Hindlimb muscle (tissue), 1 donor: ENCODE results near the gene BRD3OS. TPM values are rescaled to one million over a fixed set of nuclear protein-coding genes. Genes with fewer than 3 reads are reported as not detected.

Source experiments
- DNase-seq: peaks from one replicate; pipeline ENCODE4 v3.0.0-alpha.2; 2013
- polyA plus RNA-seq: library from polyadenylated mRNA; unstranded; fragments of 120-200 nt; gene quantifications from one replicate; pipeline ENCODE4 v1.2.1, GENCODE V29; 2013; ENCODE audit not compliant: insufficient read length

The BRD3OS gene
- polyA plus RNA-seq, 1 donor: 10.4 TPM

GRCh38 chr9:134034215-134035040 is 9.1 kb downstream of the BRD3OS start:
- DNase-seq: no peak

DNA sequence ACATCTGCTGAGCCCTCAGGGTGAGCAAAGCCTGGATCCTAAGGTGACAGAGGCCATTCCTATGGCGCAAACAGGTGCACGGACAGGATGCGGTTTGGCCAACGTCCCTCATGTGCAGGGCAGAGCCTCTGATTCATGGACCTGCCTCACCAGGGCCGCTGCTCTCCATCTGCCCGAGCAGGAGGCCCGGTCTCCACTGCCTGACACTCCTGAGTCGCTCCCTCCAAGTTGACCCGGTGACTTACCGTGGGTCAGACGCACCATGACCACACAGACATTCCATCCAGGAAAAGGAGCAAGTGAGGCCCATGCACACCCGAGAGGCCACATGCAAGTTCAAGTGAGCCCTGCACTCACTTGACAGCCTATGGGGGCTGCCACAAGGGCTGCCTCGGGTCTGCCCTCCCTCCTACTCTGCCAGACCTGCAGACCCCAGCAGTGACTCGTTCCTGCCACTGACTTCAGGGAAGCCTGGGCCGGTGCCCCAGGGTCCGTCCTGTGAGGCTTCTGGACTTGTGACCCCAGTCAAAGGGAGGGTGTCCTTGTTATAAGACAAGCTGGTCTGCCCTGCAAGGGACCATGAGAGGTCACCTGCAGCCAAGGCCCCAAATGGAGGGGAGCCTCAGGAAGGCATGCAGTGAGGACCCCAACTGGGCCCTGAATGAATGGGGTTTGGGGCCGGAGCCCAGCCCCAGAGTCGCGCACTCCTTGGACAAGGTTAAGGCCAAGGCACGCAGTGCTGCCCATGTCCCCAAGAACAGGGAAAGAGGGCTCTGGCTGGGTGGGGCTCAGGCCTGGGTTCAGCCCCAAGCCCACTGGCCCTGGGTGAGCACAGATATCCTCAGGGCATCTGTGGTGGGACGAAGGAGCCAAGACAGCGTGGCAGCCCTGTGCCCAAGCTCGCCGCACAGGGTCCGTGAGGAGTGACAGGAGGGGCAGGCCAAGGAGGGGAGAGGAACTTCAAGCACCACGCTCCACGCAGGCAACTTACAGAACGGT is 10.1 kb downstream of the BRD3OS start:
- DNase-seq: no peak

DNA sequence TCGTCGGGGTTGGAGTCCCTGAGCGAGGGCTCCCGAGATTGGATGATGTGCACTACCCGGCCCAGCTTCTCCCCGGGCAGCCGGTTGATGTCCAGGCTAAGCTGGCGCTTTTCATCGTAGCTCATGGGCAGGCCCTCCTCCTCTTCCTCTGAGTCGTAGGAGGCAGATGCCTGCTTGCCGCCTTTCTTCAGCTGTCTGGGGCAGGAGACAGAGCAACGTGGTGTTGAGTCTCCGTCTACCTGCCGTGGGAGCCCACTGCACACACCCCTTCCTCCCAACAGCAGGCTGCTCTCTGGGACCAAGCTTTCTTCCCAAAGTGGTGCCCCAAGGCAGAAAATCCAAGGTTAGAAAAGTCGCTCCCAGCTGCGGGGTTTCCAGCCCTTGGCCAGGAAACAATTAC is 10.8 kb downstream of the BRD3OS start:
- DNase-seq: no peak

DNA sequence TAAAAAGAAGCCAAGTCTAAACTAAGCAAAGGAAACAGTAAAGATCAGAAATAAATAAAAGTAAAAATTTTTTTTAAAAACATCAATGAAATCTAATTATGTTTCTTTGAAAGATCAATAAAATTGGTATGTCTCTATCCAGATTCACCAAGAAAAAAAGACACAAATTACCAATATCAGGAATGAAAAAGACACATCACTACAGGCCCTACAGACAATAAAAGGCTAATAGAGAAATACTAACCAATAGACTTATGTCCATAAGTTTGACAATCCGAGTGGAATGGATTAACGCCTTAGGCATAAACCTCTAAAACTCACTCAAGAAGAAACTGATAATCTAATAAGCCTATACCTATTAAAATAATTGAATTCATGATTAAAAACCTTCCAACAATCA is 12.4 kb downstream of the BRD3OS start:
- no peak for DNase-seq

GRCh38 chr9:134039386-134040175 is 14.3 kb downstream of the BRD3OS start:
- DNase-seq: no peak

DNA sequence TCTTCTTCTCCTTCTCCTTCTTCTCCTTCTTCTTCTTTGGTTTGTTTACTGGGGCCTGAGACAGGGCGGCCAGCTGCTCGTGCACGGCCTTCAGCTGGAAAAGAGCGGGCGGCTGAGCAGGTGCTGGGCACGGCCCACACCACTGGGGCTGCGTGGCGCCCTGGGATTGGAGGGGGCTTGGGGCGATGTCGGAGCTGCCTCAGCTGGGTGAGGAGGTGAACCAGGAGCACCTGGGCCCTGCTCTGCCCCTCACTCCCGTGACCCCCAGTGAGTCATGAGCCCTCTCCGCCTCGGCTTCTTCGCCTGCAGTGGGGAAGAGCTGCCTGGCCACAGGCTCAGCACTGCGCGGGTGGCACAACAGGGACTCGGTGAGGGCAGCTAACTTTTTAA is 14.9 kb downstream of the BRD3OS start:
- no peak for DNase-seq

GRCh38 chr9:134040781-134041648 is 15.7 kb downstream of the BRD3OS start:
- no peak for DNase-seq

GRCh38 chr9:134041649-134041962 is 16.3 kb downstream of the BRD3OS start:
- DNase-seq: no peak

GRCh38 chr9:134043531-134043988 is 18.3 kb downstream of the BRD3OS start:
- no peak for DNase-seq

DNA sequence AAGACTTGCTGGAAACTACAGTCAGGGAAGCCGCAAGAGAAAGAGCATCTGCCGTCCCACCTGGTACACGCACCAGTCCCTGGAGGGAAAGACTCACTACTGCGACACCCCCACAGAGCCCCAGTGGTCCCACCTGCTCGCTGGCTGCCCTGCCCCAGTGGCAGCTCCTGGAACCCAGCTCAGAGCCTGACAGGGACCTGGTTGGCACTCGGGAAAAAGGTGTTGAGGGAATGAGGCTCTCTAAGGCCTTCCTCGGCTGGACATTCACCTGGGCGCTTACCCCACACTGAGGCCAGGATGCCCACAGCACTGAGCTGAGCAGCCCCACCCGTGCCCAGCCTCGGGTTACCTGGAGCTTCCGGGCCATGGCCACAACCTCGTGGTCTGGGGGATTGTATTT is 19.7 kb downstream of the BRD3OS start:
- no peak for DNase-seq

GRCh38 chr9:134045841-134046544 is 20.7 kb downstream of the BRD3OS start:
- no peak for DNase-seq

GRCh38 chr9:134046894-134047681 is 21.8 kb downstream of the BRD3OS start:
- no peak for DNase-seq

DNA sequence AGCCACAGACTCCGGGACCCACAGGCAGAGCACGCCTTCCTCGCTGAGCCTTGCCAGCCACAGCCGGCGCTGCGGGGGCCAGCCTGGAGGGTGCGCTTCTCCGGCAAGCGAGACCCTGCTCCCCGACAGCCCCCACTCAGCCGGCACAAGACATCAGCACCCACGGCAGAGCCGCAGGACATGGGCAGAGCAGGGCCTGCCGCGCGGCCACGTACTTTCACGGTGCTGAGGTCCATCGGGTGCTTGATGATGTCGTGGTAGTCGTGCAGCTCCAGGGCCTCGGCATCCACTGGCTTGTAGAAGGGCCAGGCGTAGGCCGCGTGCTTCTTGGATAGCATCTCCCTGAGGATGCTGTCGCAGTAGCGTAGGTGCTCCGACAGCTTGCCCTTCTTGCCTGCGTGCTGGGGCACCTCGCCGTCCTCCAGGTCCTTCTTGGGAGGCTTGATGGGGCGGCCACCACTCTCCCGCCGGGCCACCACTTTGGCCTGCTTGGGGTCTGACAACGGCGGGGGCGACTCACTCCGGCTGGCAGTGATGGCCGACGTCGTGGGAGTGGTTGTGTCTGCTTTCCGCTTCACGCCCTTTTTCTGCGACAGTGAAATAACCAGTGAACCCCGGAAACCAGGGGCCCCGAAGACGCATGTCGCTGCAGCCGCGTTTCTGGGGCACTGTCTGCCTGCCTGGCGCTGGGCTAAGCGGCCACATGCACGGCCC is 22.7 kb downstream of the BRD3OS start:
- DNase-seq: no peak

DNA sequence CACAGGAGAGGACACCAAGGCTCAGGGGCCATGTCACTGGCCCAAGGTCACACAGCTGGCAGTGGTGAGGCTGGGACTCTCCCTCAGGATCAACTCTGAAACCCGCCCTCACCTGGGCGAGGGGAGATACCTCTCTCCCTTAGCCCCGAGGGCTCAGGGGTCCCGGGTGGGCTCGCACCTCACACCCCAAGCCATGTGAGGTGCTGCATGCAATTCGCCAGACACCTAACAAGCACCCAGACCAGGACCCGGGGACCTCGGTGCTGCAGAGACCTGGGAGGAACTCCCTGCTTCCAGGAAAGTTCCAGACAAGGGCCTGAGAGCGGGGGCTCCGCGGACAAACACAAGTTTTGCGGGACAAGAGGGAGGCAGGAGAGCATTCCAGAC is 23.3 kb downstream of the BRD3OS start:
- DNase-seq: no peak

GRCh38 chr9:134049236-134049635 is 24.0 kb downstream of the BRD3OS start:
- DNase-seq: no peak

- no peak for DNase-seq
Observed at GRCh38 chr9:134049772-134050588, 24.7 kb downstream of the BRD3OS start.

DNA sequence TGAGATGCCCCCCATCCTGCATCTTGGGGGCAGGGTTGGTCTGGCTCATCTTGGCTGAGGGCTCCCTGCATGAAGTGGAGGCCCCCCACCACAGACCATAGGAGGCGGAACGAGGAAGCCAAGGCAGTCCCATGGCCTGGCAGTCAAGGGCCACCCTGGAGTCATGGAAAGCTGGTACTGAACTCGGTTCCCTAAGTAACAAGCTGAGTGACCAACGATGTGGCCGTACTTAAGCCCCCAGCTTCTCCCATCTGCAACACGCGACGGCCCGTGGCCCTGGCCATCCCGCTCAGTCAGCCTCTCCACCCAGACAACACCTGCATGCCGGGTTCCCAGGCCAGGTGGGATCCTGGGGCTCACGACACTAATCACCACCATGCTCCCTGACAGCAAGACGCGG is 25.4 kb downstream of the BRD3OS start:
- DNase-seq: no peak

GRCh38 chr9:134051319-134051718 is 26.0 kb downstream of the BRD3OS start:
- DNase-seq: no peak

GRCh38 chr9:134052491-134052890 is 27.2 kb downstream of the BRD3OS start:
- no peak for DNase-seq
